OCI-LY1 (cell line): ENCODE measurements around the gene TMCO2.

Experiments used
- CTCF ChIP-seq: fragments of 200-600 bp; sonication (generic), shearing (Covaris generic); IDR thresholded peaks from 2 replicates; pipeline ENCODE4 v1.5.1; 2017; ENCODE audit warnings: mild to moderate bottlenecking, antibody characterized with exemption, low read length, moderate library complexity, mixed read lengths
- EZH2 ChIP-seq: fragments of 200-600 bp; sonication (generic), shearing (Covaris generic); IDR thresholded peaks from 2 replicates; pipeline ENCODE4 v1.8.0; 2017; ENCODE audit warnings: borderline replicate concordance, mixed run types, mild to moderate bottlenecking, antibody characterized with exemption, low read length, moderate library complexity, mixed read lengths

- TF ChIP-seq CTCF, result no peak
- TF ChIP-seq EZH2, result no peak
Measured at GRCh38 chr1:40276122-40276521, 28.4 kb downstream of the TMCO2 start.
